Measurements from ENCODE around the gene PCA3. TPM values are rescaled to one million over a fixed set of nuclear protein-coding genes. Genes with fewer than 3 reads are reported as not detected.

The PCA3 gene
- total RNA-seq, 4 donors from 2014 or later, result not detected

- intact Hi-C loops (cut with DNase I; ENCODE audit: low total_unique reads) (no loop called here), in situ Hi-C loops (cut with MboI; ENCODE audit: low sequenced_read_pairs in 4 of 4) (loop anchor here in 3 of 4 donors (25.0 kb wide), 2 partner anchors 184 to 334 kb away; no protein-coding TSS in a partner anchor)
- H3K4me3 ChIP-seq, result no peak overlapping the region
- H3K36me3 ChIP-seq, result no peaks in the 10 kb centered on the region
- no peak for TF ChIP-seq POLR2A (IDR thresholded peaks at IDR 0.05)
- no peak for TF ChIP-seq CTCF (IDR thresholded peaks at IDR 0.05 in 4 of 5, conservative IDR thresholded peaks at IDR 0.05 in 1 of 5)
- H3K27me3 ChIP-seq, result no peaks in the 10 kb centered on the region
- DNase-seq, result no peak
- no peaks in the 10 kb centered on the region for H3K9me3 ChIP-seq
- ATAC-seq, result no peak
- no peak overlapping the region for H3K27ac ChIP-seq
- H3K4me1 ChIP-seq, result no peaks in the 10 kb centered on the region
These were observed 38.8 kb downstream of the PCA3 start for GRCh38 chr9:76803083-76803482.

- no peaks in the 10 kb centered on the region for H3K4me1 ChIP-seq
- no peaks in the 10 kb centered on the region for H3K36me3 ChIP-seq
- intact Hi-C loops (cut with DNase I; ENCODE audit: low total_unique reads), result no loop called here
- no peak overlapping the region for H3K27ac ChIP-seq
- no peaks in the 10 kb centered on the region for H3K9me3 ChIP-seq
- in situ Hi-C loops (cut with MboI; ENCODE audit: low sequenced_read_pairs in 4 of 4), result loop anchor here in 3 of 4 donors (25.0 kb wide), 2 partner anchors 184 to 334 kb away; no protein-coding TSS in a partner anchor
- no peak for TF ChIP-seq CTCF (IDR thresholded peaks at IDR 0.05 in 4 of 5, conservative IDR thresholded peaks at IDR 0.05 in 1 of 5)
- TF ChIP-seq POLR2A (IDR thresholded peaks at IDR 0.05), result no peak
- H3K27me3 ChIP-seq, result no peaks in the 10 kb centered on the region
- no peak overlapping the region for H3K4me3 ChIP-seq
- no peak for DNase-seq
- ATAC-seq, result no peak
These were observed 39.5 kb downstream of the PCA3 start for GRCh38 chr9:76803762-76804161.

- in situ Hi-C loops (cut with MboI; ENCODE audit: low sequenced_read_pairs in 4 of 4), result loop anchor here in 3 of 4 donors (5.0 to 25.0 kb wide), 3 partner anchors 179 to 329 kb away; no protein-coding TSS in a partner anchor
- H3K36me3 ChIP-seq, result no peaks in the 10 kb centered on the region
- ATAC-seq, result no peak
- intact Hi-C loops (cut with DNase I; ENCODE audit: low total_unique reads), result loop anchor here (2.0 kb wide), 1 partner anchor 178 kb away; no protein-coding TSS in a partner anchor
- peaks cover 0 to 2% (median 0%) of the 10 kb centered on the region in 3 donors for H3K27me3 ChIP-seq
- TF ChIP-seq CTCF (IDR thresholded peaks at IDR 0.05 in 4 of 5, conservative IDR thresholded peaks at IDR 0.05 in 1 of 5), result no peak
- no peak for TF ChIP-seq POLR2A (IDR thresholded peaks at IDR 0.05)
- H3K4me3 ChIP-seq, result no peak overlapping the region
- no peak for DNase-seq
- no peak overlapping the region for H3K27ac ChIP-seq
- no peaks in the 10 kb centered on the region for H3K4me1 ChIP-seq
- H3K9me3 ChIP-seq, result no peaks in the 10 kb centered on the region
These were observed 44.4 kb downstream of the PCA3 start for GRCh38 chr9:76808636-76809035.

- H3K27ac ChIP-seq, result no peak overlapping the region
- H3K4me3 ChIP-seq, result no peak overlapping the region
- H3K9me3 ChIP-seq, result no peaks in the 10 kb centered on the region
- peak; percentile 64 to 68 for ATAC-seq
- in situ Hi-C loops (cut with MboI; ENCODE audit: low sequenced_read_pairs in 4 of 4) (loop anchor here in 3 of 4 donors (10.0 to 25.0 kb wide), 3 partner anchors 174 to 327 kb away; no protein-coding TSS in a partner anchor), intact Hi-C loops (cut with DNase I; ENCODE audit: low total_unique reads) (loop anchor here (1.0 to 10.0 kb wide), 3 partner anchors 94 to 341 kb away; partner anchors contain the start of gene PRUNE2)
- H3K36me3 ChIP-seq, result no peaks in the 10 kb centered on the region
- TF ChIP-seq POLR2A (IDR thresholded peaks at IDR 0.05) (no peak), CTCF (IDR thresholded peaks at IDR 0.05 in 4 of 5, conservative IDR thresholded peaks at IDR 0.05 in 1 of 5) (peak; percentile 54 to 73 (median 68))
- H3K27me3 ChIP-seq, result peaks cover 0 to 2% (median 0%) of the 10 kb centered on the region in 3 donors
- H3K4me1 ChIP-seq, result no peaks in the 10 kb centered on the region
- DNase-seq, result peak; percentile 12 to 15
These were observed 46.2 kb downstream of the PCA3 start for GRCh38 chr9:76810377-76810957.
